Hindlimb muscle (tissue), 1 donor: ENCODE results near the gene CRY1. TPM values are rescaled to one million over a fixed set of nuclear protein-coding genes. Genes with fewer than 3 reads are reported as not detected.
A peak's percentile ranks its signal among the peaks of the same experiment; 100 is the strongest.

Source experiments
- DNase-seq: peaks from one replicate; pipeline ENCODE4 v3.0.0-alpha.2; 2013
- polyA plus RNA-seq: library from polyadenylated mRNA; unstranded; fragments of 120-200 nt; gene quantifications from one replicate; pipeline ENCODE4 v1.2.1, GENCODE V29; 2013; ENCODE audit not compliant: insufficient read length

CRY1 gene
- polyA plus RNA-seq, 1 donor: 12.4 TPM

- peak; percentile 80 for DNase-seq
Observed at GRCh38 chr12:106956048-106956578, 137.2 kb downstream of the CRY1 start.

DNA sequence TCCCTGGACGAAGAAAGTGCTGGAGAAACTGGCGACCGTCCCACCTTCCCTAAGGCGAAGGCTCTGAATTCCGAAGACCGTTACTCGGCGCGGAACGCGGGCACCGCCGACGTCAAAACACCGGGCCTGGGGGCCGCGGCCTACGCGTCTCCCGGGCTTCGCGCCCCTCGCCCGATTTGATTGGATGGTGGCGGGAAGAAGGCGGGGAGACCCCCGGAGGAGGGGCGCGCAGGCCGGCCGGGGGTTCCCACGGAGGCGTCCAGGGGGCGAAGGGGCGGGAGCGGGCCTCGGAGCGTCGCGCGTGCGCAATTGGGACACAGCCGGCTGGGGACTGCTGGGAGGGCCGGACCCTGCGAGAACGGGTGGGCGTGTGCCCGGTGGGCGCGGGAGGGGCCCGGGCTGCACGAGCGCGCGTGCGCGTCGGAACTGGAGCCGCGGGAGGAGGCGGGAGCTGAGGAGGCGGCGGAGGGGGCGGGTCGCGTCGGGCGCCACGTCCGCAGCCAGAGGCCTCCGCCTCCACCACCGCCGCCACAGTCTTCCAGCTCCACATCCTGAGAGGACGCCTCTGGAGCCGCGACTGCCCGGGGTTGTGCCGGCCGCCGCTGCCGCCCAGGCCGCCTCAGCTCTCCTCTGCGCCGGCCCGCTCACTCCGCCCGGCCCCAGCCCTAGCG is 137.8 kb downstream of the CRY1 start, which contains the start of gene TMEM263:
Gene TMEM263, plus strand, starts transcription at position 531 of the 671 bp plus-strand sequence. CDS start 11,210 bp downstream, outside the sequence.
- DNase-seq: peak; percentile 99

DNA sequence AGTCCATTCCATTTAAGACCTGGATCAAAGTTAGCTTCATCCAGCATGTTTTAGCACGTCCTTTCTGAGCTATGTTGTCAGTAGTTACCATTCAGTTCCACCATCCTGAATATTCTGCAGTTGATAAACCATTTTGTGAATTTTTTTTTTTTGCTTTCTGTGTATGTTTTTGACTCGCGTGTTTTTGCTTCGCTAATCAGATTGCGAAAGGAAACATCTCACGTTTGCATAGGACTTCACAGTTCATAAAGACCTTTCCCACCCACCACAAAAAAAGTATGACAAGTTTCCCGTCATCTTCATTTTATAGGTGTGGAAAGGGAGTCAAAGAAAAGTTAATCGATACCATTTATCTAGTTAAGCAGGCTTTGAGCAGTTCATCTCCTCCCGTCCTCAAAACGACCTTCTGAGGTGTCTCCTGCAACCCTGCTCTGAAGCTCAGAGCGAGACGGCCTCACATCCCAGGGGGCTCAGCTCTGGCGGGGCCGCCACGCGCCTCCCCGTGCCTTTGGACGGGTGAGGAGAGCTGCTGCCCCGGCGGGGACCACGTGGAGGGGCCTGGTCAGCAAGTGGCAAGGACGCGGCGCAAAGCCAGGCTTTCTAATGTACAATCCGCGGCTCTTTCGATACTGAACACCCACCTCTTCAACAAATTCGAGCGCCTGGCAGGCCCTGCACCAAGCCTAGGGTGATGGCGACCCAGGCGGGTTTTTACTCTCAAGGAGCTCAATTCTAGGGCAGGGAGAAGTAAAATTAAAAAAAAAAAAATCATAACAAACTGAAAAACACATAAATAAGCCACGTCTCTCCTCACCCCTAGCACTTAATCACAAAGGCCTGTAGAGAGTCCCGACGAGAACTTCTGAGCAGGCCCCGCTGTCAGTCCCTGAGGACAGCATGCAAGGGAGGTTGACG is 138.6 kb downstream of the CRY1 start:
- peak; percentile 53 for DNase-seq

DNA sequence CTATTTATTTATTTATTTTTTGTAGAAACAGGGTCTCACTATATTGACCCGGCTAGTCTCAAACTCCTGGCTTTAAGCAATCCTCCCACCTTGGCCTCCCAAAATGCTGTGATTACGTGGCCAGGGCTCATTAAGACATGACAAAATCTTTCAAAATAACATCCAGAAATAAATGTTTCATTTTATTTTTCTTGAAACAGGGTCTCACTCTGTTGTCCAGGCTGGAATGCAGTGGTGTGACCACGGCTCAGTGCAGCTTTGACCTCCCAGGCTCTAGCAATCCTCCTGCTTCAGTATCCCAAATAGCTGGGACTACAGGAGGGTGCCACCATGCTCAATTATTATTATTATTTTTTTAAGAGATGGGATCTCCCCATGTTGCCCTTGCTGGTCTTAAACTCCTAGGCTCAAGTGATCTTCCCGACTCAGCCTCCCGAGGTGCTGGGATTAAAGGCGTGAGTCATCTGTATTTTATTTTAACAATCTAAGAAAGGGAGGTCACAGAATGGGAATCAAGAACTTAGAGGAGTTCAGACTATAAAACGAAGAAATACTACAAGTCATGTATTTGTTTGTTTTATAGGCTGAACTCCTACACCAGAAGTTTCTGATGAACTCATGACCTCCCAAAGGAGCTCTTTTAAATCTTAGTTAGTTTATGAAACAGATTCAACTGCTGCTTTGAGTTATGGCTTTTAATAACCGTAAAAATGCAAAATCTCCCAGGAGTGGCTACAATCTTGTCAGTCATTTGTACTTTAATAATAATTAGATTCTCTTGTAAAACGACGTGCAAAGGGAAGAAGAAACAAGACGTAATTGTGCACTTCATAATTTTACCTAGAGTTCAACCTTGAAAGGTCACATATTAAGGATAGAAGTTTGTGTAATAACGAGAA is 139.7 kb downstream of the CRY1 start:
- DNase-seq: no peak

DNA sequence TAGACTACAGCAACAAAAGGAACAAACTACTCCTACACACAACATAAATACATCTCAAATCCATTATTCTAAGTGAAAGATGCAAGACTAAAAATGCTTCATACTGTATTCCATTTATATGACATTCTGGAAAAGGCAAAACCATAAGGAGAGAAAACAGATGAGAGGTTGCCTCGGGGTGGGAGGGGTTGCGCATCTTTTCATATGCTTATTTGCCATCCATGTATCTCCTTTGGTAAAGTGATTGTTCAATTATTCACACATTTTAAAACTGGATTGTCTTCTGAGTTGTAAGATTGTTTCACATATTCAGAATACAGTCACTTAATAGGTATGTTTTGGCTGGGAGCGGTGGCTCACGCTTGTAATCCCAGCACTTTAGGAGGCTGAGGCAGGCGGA is 142.8 kb downstream of the CRY1 start:
- DNase-seq: no peak

GRCh38 chr12:106947461-106947860 is 145.9 kb downstream of the CRY1 start:
- no peak for DNase-seq

GRCh38 chr12:106945261-106945851 is 148.0 kb downstream of the CRY1 start:
- no peak for DNase-seq

GRCh38 chr12:106942775-106943174 is 150.6 kb downstream of the CRY1 start:
- no peak for DNase-seq

GRCh38 chr12:106941481-106942156 is 151.7 kb downstream of the CRY1 start:
- DNase-seq: no peak

Other genes starting within 250 kb of the CRY1 start
- 56.7 TPM for gene TMEM263, start 137.6 kb downstream of the CRY1 start, polyA plus RNA-seq
- gene MTERF2, start 106.4 kb downstream of the CRY1 start, polyA plus RNA-seq: 26.2 TPM